IgD-negative memory B cell (primary cell): ENCODE measurements around the gene GPR141. TPM values are rescaled to one million over a fixed set of nuclear protein-coding genes. Genes with fewer than 3 reads are reported as not detected.
A peak's percentile ranks its signal among the peaks of the same experiment; 100 is the strongest.

Experiments
- H3K27ac Mint-ChIP-seq, 3 donors: one replicate each; pipeline ENCODE4 v1.8.0; 2020 to 2022; ENCODE audit warnings: mild to moderate bottlenecking in 3 of 3, mixed read lengths in 3 of 3, moderate library complexity in 1 of 3
- H3K27me3 Mint-ChIP-seq: one replicate; pipeline ENCODE4 v1.8.0; 2021; ENCODE audit warnings: mixed read lengths
- H3K36me3 Mint-ChIP-seq: one replicate; pipeline ENCODE4 v1.8.0; 2020; ENCODE audit warnings: mild to moderate bottlenecking, mixed read lengths
- H3K4me1 Mint-ChIP-seq, 3 donors: one replicate each; pipeline ENCODE4 v1.8.0; 2020 to 2022; ENCODE audit warnings: mixed read lengths in 3 of 3, mild to moderate bottlenecking in 1 of 3
- H3K4me3 Mint-ChIP-seq, 4 donors: one replicate each; pipeline ENCODE4 v1.8.0; 2020 to 2022; ENCODE audit warnings: mild to moderate bottlenecking in 4 of 4, mixed read lengths in 4 of 4, moderate library complexity in 3 of 4
- H3K9me3 Mint-ChIP-seq, 3 donors: one replicate each; pipeline ENCODE4 v1.8.0; 2020 to 2021; ENCODE audit warnings: mixed read lengths in 3 of 3, mild to moderate bottlenecking in 1 of 3
- polyA plus RNA-seq: library from polyadenylated mRNA; unstranded; fragments of 300-500 nt; fragmentation: Illumina TruSeq; gene quantifications from one replicate; pipeline ENCODE4 v1.2.3, GENCODE V29; 2021

The GPR141 gene
- polyA plus RNA-seq, 1 donor from 2014 or later = not detected

GRCh38 chr7:37705976-37706375 lies 22.4 kb downstream of the GPR141 start:
- Mint-ChIP-seq H3K4me3 (no peak overlapping the region), H3K9me3 (peaks cover 0 to 3% (median 0%) of the 10 kb centered on the region in 3 donors), H3K27me3 (peaks cover 11% of the 10 kb centered on the region), H3K36me3 (peaks cover 2% of the 10 kb centered on the region), H3K4me1 (no peaks in the 10 kb centered on the region), H3K27ac (no peak overlapping the region)

- Mint-ChIP-seq H3K27me3 (peaks cover 8% of the 10 kb centered on the region), H3K9me3 (peaks cover 0 to 3% (median 0%) of the 10 kb centered on the region in 3 donors), H3K27ac (peak overlapping the region in 1 of 3 donors; percentile 2), H3K36me3 (peaks cover 2% of the 10 kb centered on the region), H3K4me1 (no peaks in the 10 kb centered on the region), H3K4me3 (no peak overlapping the region)
These were observed 23.2 kb downstream of the GPR141 start for GRCh38 chr7:37706804-37707203.

- H3K27ac Mint-ChIP-seq = no peak overlapping the region
These were observed 24.4 kb downstream of the GPR141 start for GRCh38 chr7:37707754-37708485.

GRCh38 chr7:37709631-37710509 lies 26.3 kb downstream of the GPR141 start:
- no peaks in the 10 kb centered on the region for H3K36me3 Mint-ChIP-seq
- H3K9me3 Mint-ChIP-seq = peaks cover 0 to 3% (median 0%) of the 10 kb centered on the region in 3 donors
- H3K27ac Mint-ChIP-seq = no peak overlapping the region
- H3K4me3 Mint-ChIP-seq = no peak overlapping the region
- peaks cover 8% of the 10 kb centered on the region for H3K27me3 Mint-ChIP-seq
- H3K4me1 Mint-ChIP-seq = no peaks in the 10 kb centered on the region

More at GRCh38 chr7:37707754-37708485, 24.4 kb downstream of the GPR141 start:
- Mint-ChIP-seq H3K9me3 (peaks cover 0 to 3% (median 0%) of the 10 kb centered on the region in 3 donors), H3K36me3 (no peaks in the 10 kb centered on the region), H3K4me1 (no peaks in the 10 kb centered on the region), H3K4me3 (no peak overlapping the region), H3K27me3 (peaks cover 8% of the 10 kb centered on the region)

GRCh38 chr7:37713613-37714012 lies 30.0 kb downstream of the GPR141 start:
- Mint-ChIP-seq H3K4me3 (no peak overlapping the region), H3K27me3 (peaks cover 11% of the 10 kb centered on the region), H3K36me3 (peaks cover 2% of the 10 kb centered on the region), H3K27ac (no peak overlapping the region), H3K4me1 (no peaks in the 10 kb centered on the region), H3K9me3 (peaks cover 0 to 3% (median 0%) of the 10 kb centered on the region in 3 donors)

GRCh38 chr7:37714606-37715005 lies 31.0 kb downstream of the GPR141 start:
- Mint-ChIP-seq H3K36me3 (peaks cover 2% of the 10 kb centered on the region), H3K27ac (no peak overlapping the region), H3K4me1 (no peaks in the 10 kb centered on the region), H3K27me3 (peaks cover 13% of the 10 kb centered on the region), H3K9me3 (peaks cover 0 to 3% (median 0%) of the 10 kb centered on the region in 3 donors), H3K4me3 (no peak overlapping the region)

- H3K9me3 Mint-ChIP-seq = peaks cover 0 to 2% (median 0%) of the 10 kb centered on the region in 3 donors
- no peaks in the 10 kb centered on the region for H3K4me1 Mint-ChIP-seq
- H3K4me3 Mint-ChIP-seq = no peak overlapping the region
- peaks cover 2% of the 10 kb centered on the region for H3K36me3 Mint-ChIP-seq
- H3K27ac Mint-ChIP-seq = no peak overlapping the region
- peaks cover 7% of the 10 kb centered on the region for H3K27me3 Mint-ChIP-seq
These were observed 35.0 kb downstream of the GPR141 start for GRCh38 chr7:37718585-37718984.

- no peaks in the 10 kb centered on the region for H3K4me1 Mint-ChIP-seq
- H3K4me3 Mint-ChIP-seq = no peak overlapping the region
- H3K27me3 Mint-ChIP-seq = peaks cover 7% of the 10 kb centered on the region
- peaks cover 2% of the 10 kb centered on the region for H3K36me3 Mint-ChIP-seq
- peaks cover 0 to 2% (median 0%) of the 10 kb centered on the region in 3 donors for H3K9me3 Mint-ChIP-seq
- H3K27ac Mint-ChIP-seq = no peak overlapping the region
These were observed 35.5 kb downstream of the GPR141 start for GRCh38 chr7:37719077-37719476.

GRCh38 chr7:37724732-37725131 lies 41.2 kb downstream of the GPR141 start:
- H3K9me3 Mint-ChIP-seq = peaks cover 0 to 2% (median 0%) of the 10 kb centered on the region in 3 donors
- no peaks in the 10 kb centered on the region for H3K27me3 Mint-ChIP-seq
- no peaks in the 10 kb centered on the region for H3K4me1 Mint-ChIP-seq
- H3K36me3 Mint-ChIP-seq = no peaks in the 10 kb centered on the region
- H3K4me3 Mint-ChIP-seq = no peak overlapping the region
- H3K27ac Mint-ChIP-seq = peak overlapping the region in 1 of 3 donors; percentile 95

- H3K4me3 Mint-ChIP-seq = no peak overlapping the region
- H3K36me3 Mint-ChIP-seq = no peaks in the 10 kb centered on the region
These were observed 42.5 kb downstream of the GPR141 start for GRCh38 chr7:37726016-37726415.

GRCh38 chr7:37728747-37729146 lies 45.2 kb downstream of the GPR141 start:
- no peaks in the 10 kb centered on the region for H3K9me3 Mint-ChIP-seq
- no peak overlapping the region for H3K27ac Mint-ChIP-seq
- H3K36me3 Mint-ChIP-seq = peaks cover 2% of the 10 kb centered on the region
- no peak overlapping the region for H3K4me3 Mint-ChIP-seq
- peaks cover 7% of the 10 kb centered on the region for H3K27me3 Mint-ChIP-seq
- peaks cover 0 to 5% (median 3%) of the 10 kb centered on the region in 3 donors for H3K4me1 Mint-ChIP-seq

More at GRCh38 chr7:37726016-37726415, 42.5 kb downstream of the GPR141 start:
- H3K4me1 Mint-ChIP-seq = no peaks in the 10 kb centered on the region
- H3K27me3 Mint-ChIP-seq = no peaks in the 10 kb centered on the region
- H3K27ac Mint-ChIP-seq = peak overlapping the region in 1 of 3 donors; percentile 48
- no peaks in the 10 kb centered on the region for H3K9me3 Mint-ChIP-seq

GRCh38 chr7:37729181-37729580 lies 45.6 kb downstream of the GPR141 start:
- no peak overlapping the region for H3K4me3 Mint-ChIP-seq
- peaks cover 7% of the 10 kb centered on the region for H3K27me3 Mint-ChIP-seq
- H3K36me3 Mint-ChIP-seq = peaks cover 2% of the 10 kb centered on the region
- no peaks in the 10 kb centered on the region for H3K9me3 Mint-ChIP-seq
- no peak overlapping the region for H3K27ac Mint-ChIP-seq
- H3K4me1 Mint-ChIP-seq = peaks cover 0 to 5% (median 3%) of the 10 kb centered on the region in 3 donors

- Mint-ChIP-seq H3K4me3 (no peak overlapping the region), H3K36me3 (peaks cover 2% of the 10 kb centered on the region), H3K4me1 (peaks cover 0 to 5% (median 3%) of the 10 kb centered on the region in 3 donors), H3K27me3 (peaks cover 7% of the 10 kb centered on the region), H3K27ac (no peak overlapping the region), H3K9me3 (no peaks in the 10 kb centered on the region)
These were observed 46.9 kb downstream of the GPR141 start for GRCh38 chr7:37730501-37730900.

- peaks cover 7% of the 10 kb centered on the region for H3K27me3 Mint-ChIP-seq
- peaks cover 2% of the 10 kb centered on the region for H3K36me3 Mint-ChIP-seq
- no peak overlapping the region for H3K27ac Mint-ChIP-seq
- H3K4me1 Mint-ChIP-seq = peaks cover 0 to 5% (median 3%) of the 10 kb centered on the region in 3 donors
- H3K4me3 Mint-ChIP-seq = no peak overlapping the region
- no peaks in the 10 kb centered on the region for H3K9me3 Mint-ChIP-seq
These were observed 48.7 kb downstream of the GPR141 start for GRCh38 chr7:37732253-37732652.

GRCh38 chr7:37732888-37733287 lies 49.3 kb downstream of the GPR141 start:
- Mint-ChIP-seq H3K4me3 (no peak overlapping the region), H3K9me3 (no peaks in the 10 kb centered on the region), H3K27ac (no peak overlapping the region), H3K27me3 (peaks cover 7% of the 10 kb centered on the region), H3K36me3 (peaks cover 2% of the 10 kb centered on the region), H3K4me1 (peaks cover 0 to 5% (median 3%) of the 10 kb centered on the region in 3 donors)
